GM06990 (cell line): ENCODE results near the gene RPRML.
A peak's percentile ranks its signal among the peaks of the same experiment; 100 is the strongest.

ENCODE experiments used
- DNase-seq: peaks from one replicate; pipeline ENCODE4 v3.0.0-alpha.2; 2011; ENCODE audit not compliant: insufficient read length; ENCODE audit errors: extremely low read depth
- H3K27me3 ChIP-seq: replicated peaks from 2 replicates; pipeline ENCODE4 v1.6.0; 2011; ENCODE audit warnings: low read length; ENCODE audit not compliant: control insufficient read depth, insufficient read depth
- H3K36me3 ChIP-seq: 2 replicates; pipeline ENCODE4 v1.5.1; 2011; ENCODE audit warnings: low read length; ENCODE audit not compliant: control insufficient read depth, insufficient read depth
- H3K4me3 ChIP-seq: replicated peaks from 2 replicates; pipeline ENCODE4 v1.5.1; 2011; ENCODE audit warnings: low read depth, mild to moderate bottlenecking, control low read depth, low read length
- CTCF ChIP-seq: IDR thresholded peaks from 2 replicates; pipeline ENCODE4 v1.5.1; 2011; ENCODE audit warnings: low read length, control low read depth, mild to moderate bottlenecking, inconsistent platforms; ENCODE audit not compliant: insufficient read depth, poor library complexity, severe bottlenecking

Gene RPRML

GRCh38 chr17:46940692-46941404, 38.2 kb downstream of the RPRML start:
- H3K27me3 ChIP-seq = no peaks in the 10 kb centered on the region
- TF ChIP-seq CTCF = peak; percentile 97
- no peak for DNase-seq
- H3K4me3 ChIP-seq = no peak overlapping the region
- H3K36me3 ChIP-seq = peaks cover 21% of the 10 kb centered on the region

DNA sequence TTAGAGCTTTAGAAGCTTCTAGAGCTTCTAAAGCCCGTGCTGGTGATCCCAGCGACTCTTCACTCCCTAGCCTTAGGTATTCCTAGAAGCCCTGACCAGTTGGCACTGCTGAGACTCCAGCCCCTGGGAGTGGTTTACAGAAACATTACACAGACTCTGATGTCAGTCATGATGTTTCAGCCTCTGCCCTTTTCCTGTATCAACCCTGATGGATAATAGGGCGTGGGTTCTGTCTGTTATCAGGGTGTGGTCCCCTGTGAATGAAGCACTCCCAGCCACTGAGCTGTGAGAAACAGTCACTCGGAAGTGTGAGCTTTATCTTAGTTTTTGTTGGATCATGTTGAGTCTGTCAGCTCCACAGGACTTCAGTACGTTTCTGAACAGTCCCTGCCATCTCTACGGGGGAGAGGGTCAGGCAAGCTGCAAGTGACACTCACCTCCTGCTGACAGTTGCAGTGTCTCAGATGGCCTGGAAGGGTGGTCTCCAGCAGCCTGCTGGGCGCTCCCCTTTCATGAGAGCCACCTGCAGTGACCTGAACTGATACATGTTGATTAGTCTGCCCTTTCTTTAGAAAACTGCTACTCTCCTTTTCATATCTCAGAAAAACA, 43.3 kb downstream of the RPRML start:
- H3K27me3 ChIP-seq = no peaks in the 10 kb centered on the region
- no peak for TF ChIP-seq CTCF
- H3K36me3 ChIP-seq = peaks cover 48% of the 10 kb centered on the region
- no peak for DNase-seq
- H3K4me3 ChIP-seq = no peak overlapping the region

DNA sequence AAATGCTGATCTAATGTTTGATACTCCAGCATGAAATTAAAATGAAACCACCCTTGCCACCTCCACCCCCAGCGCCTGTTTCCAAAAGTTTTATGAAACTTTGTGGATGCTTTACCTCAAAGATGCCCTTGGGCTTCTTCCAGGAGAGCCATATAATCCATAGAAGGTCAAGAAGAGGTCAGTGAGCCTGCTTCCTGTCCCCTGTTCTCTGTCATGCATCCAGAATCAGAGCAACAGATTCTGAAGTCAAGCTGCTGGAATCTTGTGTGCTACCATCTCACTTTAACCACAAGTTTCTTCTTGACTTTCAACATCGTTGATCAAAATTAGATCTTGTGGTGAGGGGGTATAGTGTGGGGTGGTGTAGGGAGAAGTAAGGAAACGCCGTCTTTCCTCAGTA, 47.5 kb downstream of the RPRML start:
- Histone ChIP-seq H3K4me3 (no peak overlapping the region), H3K27me3 (no peaks in the 10 kb centered on the region), H3K36me3 (peaks cover 44% of the 10 kb centered on the region)
- no peak for TF ChIP-seq CTCF
- DNase-seq = no peak

DNA sequence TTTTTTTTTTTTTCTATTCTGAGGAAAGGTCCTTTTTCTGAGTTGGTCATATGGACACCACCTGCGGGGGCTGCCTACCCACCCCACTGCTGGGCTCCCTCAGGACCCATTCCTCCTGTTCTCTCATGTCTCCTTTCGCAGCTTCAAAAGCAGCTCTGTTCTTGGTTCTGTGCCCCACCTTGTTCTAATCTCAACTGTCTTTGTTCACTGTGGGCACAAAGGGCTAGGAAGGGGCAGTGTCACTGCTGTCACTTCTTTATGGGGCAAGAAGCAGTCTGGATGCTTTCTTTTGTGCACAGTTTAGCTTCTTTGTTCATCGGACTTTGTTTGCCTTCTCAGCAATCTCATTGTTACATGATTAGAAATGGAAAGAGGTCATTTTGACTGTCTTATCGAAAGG, 49.0 kb downstream of the RPRML start:
- H3K4me3 ChIP-seq = no peak overlapping the region
- H3K27me3 ChIP-seq = no peaks in the 10 kb centered on the region
- TF ChIP-seq CTCF = no peak
- H3K36me3 ChIP-seq = peaks cover 34% of the 10 kb centered on the region
- no peak for DNase-seq

GRCh38 chr17:46929413-46929812, 49.6 kb downstream of the RPRML start:
- no peak for DNase-seq

More at GRCh38 chr17:46929413-46929812, 49.6 kb downstream of the RPRML start:
- no peak overlapping the region for H3K4me3 ChIP-seq
- H3K36me3 ChIP-seq = peaks cover 31% of the 10 kb centered on the region
- H3K27me3 ChIP-seq = no peaks in the 10 kb centered on the region
- no peak for TF ChIP-seq CTCF
